ENCODE data around the gene SBNO2. TPM values are rescaled to one million over a fixed set of nuclear protein-coding genes. Genes with fewer than 3 reads are reported as not detected.

Gene SBNO2
- total RNA-seq, 1 donor from 2014 or later, result 3.3 TPM

GRCh38 chr19:1173159-1173844 lies 766 bp downstream of the SBNO2 start:
- H3K4me3 ChIP-seq, result peak overlapping the region; percentile 79
- H3F3A ChIP-seq (ENCODE audit: low read depth), result peaks cover 26% of the 10 kb centered on the region
- peak overlapping the region; percentile 42 for H3K9ac ChIP-seq
- Mint-ChIP-seq H3K4me3 (peak overlapping the region; percentile 91), H3K27ac (no peak overlapping the region), H3K36me3 (peaks cover 13% of the 10 kb centered on the region), H3K27me3 (ENCODE audit: insufficient read depth, low read depth) (peaks cover 10% of the 10 kb centered on the region), H3K4me1 (peaks cover 28% of the 10 kb centered on the region), H3K9me3 (no peaks in the 10 kb centered on the region)
- peak overlapping the region; percentile 97 for H3K4me2 ChIP-seq
- peaks cover 17% of the 10 kb centered on the region for H3K4me1 ChIP-seq
- no peaks in the 10 kb centered on the region for H3K36me3 ChIP-seq
- H3K9me3 ChIP-seq (ENCODE audit: low read depth), result no peaks in the 10 kb centered on the region
- H3K27ac ChIP-seq, result no peak overlapping the region
- peak; percentile 46 for DNase-seq (ENCODE audit: low spot score)
- peaks cover 42% of the 10 kb centered on the region for H4K20me1 ChIP-seq (ENCODE audit: low read depth)
- no peak overlapping the region for H2AFZ ChIP-seq (replicated peaks)
- no peaks in the 10 kb centered on the region for H3K27me3 ChIP-seq
- TF ChIP-seq CTCF (IDR thresholded peaks at IDR 0.05) (no peak), EZH2phosphoT487 (IDR thresholded peaks at IDR 0.05) (no peak), EZH2 (IDR thresholded peaks at IDR 0.05) (no peak)
- H3K79me2 ChIP-seq (ENCODE audit: low read depth), result peaks cover 53% of the 10 kb centered on the region

- peaks cover 13% of the 10 kb centered on the region for H3K36me3 Mint-ChIP-seq
- peak overlapping the region; percentile 91 for H3K4me3 Mint-ChIP-seq
- H3K4me2 ChIP-seq, result peak overlapping the region; percentile 97
- peak; percentile 52 for DNase-seq (ENCODE audit: low spot score)
- peaks cover 60% of the 10 kb centered on the region for H3K79me2 ChIP-seq (ENCODE audit: low read depth)
- no peaks in the 10 kb centered on the region for H3K36me3 ChIP-seq
- peaks cover 49% of the 10 kb centered on the region for H4K20me1 ChIP-seq (ENCODE audit: low read depth)
- H3K9me3 Mint-ChIP-seq, result no peaks in the 10 kb centered on the region
- no peak overlapping the region for H2AFZ ChIP-seq (replicated peaks)
- TF ChIP-seq EZH2phosphoT487 (IDR thresholded peaks at IDR 0.05) (no peak), CTCF (IDR thresholded peaks at IDR 0.05) (no peak), EZH2 (IDR thresholded peaks at IDR 0.05) (no peak)
- H3K27me3 Mint-ChIP-seq (ENCODE audit: insufficient read depth, low read depth), result peaks cover 8% of the 10 kb centered on the region
- no peaks in the 10 kb centered on the region for H3K9me3 ChIP-seq (ENCODE audit: low read depth)
- H3K27me3 ChIP-seq, result no peaks in the 10 kb centered on the region
- peaks cover 17% of the 10 kb centered on the region for H3K4me1 ChIP-seq
- peak overlapping the region; percentile 42 for H3K9ac ChIP-seq
- H3F3A ChIP-seq (ENCODE audit: low read depth), result peaks cover 26% of the 10 kb centered on the region
- no peak overlapping the region for H3K27ac Mint-ChIP-seq
- peaks cover 28% of the 10 kb centered on the region for H3K4me1 Mint-ChIP-seq
- no peak overlapping the region for H3K27ac ChIP-seq
- H3K4me3 ChIP-seq, result peak overlapping the region; percentile 79
Measured at GRCh38 chr19:1172353-1173158, 1.5 kb downstream of the SBNO2 start.

- Histone ChIP-seq H3K4me1 (peaks cover 17% of the 10 kb centered on the region), H3K9ac (no peak overlapping the region), H3K4me2 (peak overlapping the region; percentile 97), H3F3A (ENCODE audit: low read depth) (peaks cover 26% of the 10 kb centered on the region), H3K27ac (peak overlapping the region; percentile 17), H3K4me3 (peak overlapping the region; percentile 79), H3K27me3 (no peaks in the 10 kb centered on the region), H4K20me1 (ENCODE audit: low read depth) (peaks cover 56% of the 10 kb centered on the region), H2AFZ (replicated peaks) (no peak overlapping the region), H3K9me3 (ENCODE audit: low read depth) (no peaks in the 10 kb centered on the region), H3K36me3 (no peaks in the 10 kb centered on the region), H3K79me2 (ENCODE audit: low read depth) (peaks cover 62% of the 10 kb centered on the region)
- H3K36me3 Mint-ChIP-seq, result peaks cover 13% of the 10 kb centered on the region
- peak; percentile 57 for DNase-seq (ENCODE audit: low spot score)
- H3K27me3 Mint-ChIP-seq (ENCODE audit: insufficient read depth, low read depth), result peaks cover 8% of the 10 kb centered on the region
- H3K4me3 Mint-ChIP-seq, result peak overlapping the region; percentile 91
- peaks cover 28% of the 10 kb centered on the region for H3K4me1 Mint-ChIP-seq
- TF ChIP-seq EZH2phosphoT487 (IDR thresholded peaks at IDR 0.05), result no peak
- TF ChIP-seq CTCF (IDR thresholded peaks at IDR 0.05), result no peak
- no peak for TF ChIP-seq EZH2 (IDR thresholded peaks at IDR 0.05)
- H3K9me3 Mint-ChIP-seq, result no peaks in the 10 kb centered on the region
- H3K27ac Mint-ChIP-seq, result no peak overlapping the region
Measured at GRCh38 chr19:1171755-1172352, 2.2 kb downstream of the SBNO2 start.

Measured in neural progenitor cell (in vitro differentiated cells).